T-cell (primary cell): ENCODE results near the gene BNC2. TPM values are rescaled to one million over a fixed set of nuclear protein-coding genes. Genes with fewer than 3 reads are reported as not detected.

Source experiments
- ATAC-seq, 4 experiments: fragments of 200-7000 bp in 3 of 4; fragments of 150-1000 bp in 1 of 4; cut with Tn5 transposase; replicated peaks in 1 of 4; 1 replicate in 3 of 4; 2 replicates in 1 of 4; pipeline ENCODE4 v1.10.0; 2021; ENCODE audit warnings: moderate library complexity in 3 of 4, mild to moderate bottlenecking in 2 of 4, moderate number of reproducible peaks in 1 of 4
- CTCF ChIA-PET, 2 donors: fragments of 300-600 bp; sonication (Branson Sonifier 250); formaldehyde crosslinking; loops; one replicate each; lab custom pipeline; 2022; ENCODE audit warnings: antibody characterized with exemption in 2 of 2; lab: Charles Lee
- POLR2A ChIA-PET, 2 donors: fragments of 300-600 bp; sonication (Branson Sonifier 250); formaldehyde crosslinking; loops; one replicate each; lab custom pipeline; 2022; ENCODE audit warnings: antibody characterized with exemption in 2 of 2; lab: Charles Lee
- DNase-seq, 35 experiments: peaks; one replicate each; pipeline versions ENCODE4 v3.0.0 to v3.0.0-alpha.2; 2013 to 2023
- H3K27ac ChIP-seq: one replicate; pipeline ENCODE4 v1.5.1; 2013; ENCODE audit warnings: low read length
- H3K27me3 ChIP-seq, 2 experiments: replicated peaks in 1 of 2; 1 replicate in 1 of 2; 2 replicates in 1 of 2; pipeline versions ENCODE4 v1.6.1 to v1.7.0; 2013; ENCODE audit warnings: low read length in 1 of 2, mixed read lengths in 1 of 2; ENCODE audit not compliant: control insufficient read depth in 2 of 2, insufficient read depth in 2 of 2; ENCODE audit errors: extremely low read depth in 1 of 2
- H3K36me3 ChIP-seq, 2 donors: 1 replicate in 1 of 2; 2 replicates in 1 of 2; pipeline versions ENCODE4 v1.6.1 to v1.7.0; 2013; ENCODE audit warnings: low read length in 1 of 2; ENCODE audit not compliant: control insufficient read depth in 2 of 2, insufficient read depth in 1 of 2; ENCODE audit errors: extremely low read depth in 1 of 2
- H3K4me1 ChIP-seq, 2 experiments: 1 replicate in 1 of 2; 2 replicates in 1 of 2; pipeline versions ENCODE4 v1.6.1 to v1.7.0; 2013; ENCODE audit warnings: low read length in 2 of 2, mixed read lengths in 1 of 2; ENCODE audit not compliant: insufficient read depth in 2 of 2, control insufficient read depth in 1 of 2; ENCODE audit errors: extremely low read depth in 1 of 2
- H3K4me3 ChIP-seq, 2 donors: 1 replicate in 1 of 2; 2 replicates in 1 of 2; pipeline versions ENCODE4 v1.5.1 to v1.7.0; 2013; ENCODE audit warnings: mild to moderate bottlenecking in 2 of 2, low read length in 1 of 2, moderate library complexity in 1 of 2; ENCODE audit not compliant: control insufficient read depth in 1 of 2; ENCODE audit errors: extremely low read depth in 1 of 2
- H3K9me3 ChIP-seq: 2 replicates; pipeline ENCODE4 v1.7.0; 2013
- H3K27ac Mint-ChIP-seq, 2 donors: one replicate each; pipeline ENCODE4 v1.8.0; 2020 to 2021; ENCODE audit warnings: mild to moderate bottlenecking in 2 of 2, mixed read lengths in 2 of 2
- H3K27me3 Mint-ChIP-seq, 2 donors: one replicate each; pipeline ENCODE4 v1.8.0; 2021 to 2022; ENCODE audit warnings: mixed read lengths in 2 of 2
- H3K36me3 Mint-ChIP-seq: one replicate; pipeline ENCODE4 v1.8.0; 2021; ENCODE audit warnings: mixed read lengths
- H3K4me1 Mint-ChIP-seq, 3 donors: one replicate each; pipeline ENCODE4 v1.8.0; 2020 to 2022; ENCODE audit warnings: mixed read lengths in 3 of 3, mild to moderate bottlenecking in 1 of 3
- H3K4me3 Mint-ChIP-seq, 3 donors: one replicate each; pipeline ENCODE4 v1.8.0; 2020 to 2022; ENCODE audit warnings: mild to moderate bottlenecking in 3 of 3, mixed read lengths in 3 of 3, moderate library complexity in 3 of 3
- H3K9me3 Mint-ChIP-seq, 3 donors: one replicate each; pipeline ENCODE4 v1.8.0; 2020 to 2022; ENCODE audit warnings: mixed read lengths in 3 of 3
- WGBS: methylation state at CpG from one replicate; pipeline ENCODE4 v1.1.5; 2013; ENCODE audit warnings: missing lambda C conversion rate; ENCODE audit not compliant: insufficient coverage; 5-methylcytosine and 5-hydroxymethylcytosine counted together
- total RNA-seq, 35 experiments: library from RNA in 6 of 35; stranded (reverse) in 6 of 35; fragments of 120-200 nt in 1 of 35; gene quantifications; one replicate each; pipeline versions ENCODE4 v1.2.1 to v1.2.4 and lab custom pipeline; 2013 to 2026

The BNC2 gene
- total RNA-seq, 5 donors from 2014 or later (not counting 1 experiment from before 2014, with no cell fraction given): 0.03 to 2.1 (median 0.57) TPM

GRCh38 chr9:16767366-16767765 is 103.1 kb downstream of the BNC2 start:
- Histone ChIP-seq H3K36me3 (no peaks in the 10 kb centered on the region), H3K9me3 (no peaks in the 10 kb centered on the region), H3K4me1 (no peaks in the 10 kb centered on the region), H3K27ac (no peak overlapping the region), H3K27me3 (no peaks in the 10 kb centered on the region), H3K4me3 (no peak overlapping the region)
- Mint-ChIP-seq H3K4me3 (no peak overlapping the region), H3K27ac (no peak overlapping the region), H3K36me3 (no peaks in the 10 kb centered on the region), H3K27me3 (no peaks in the 10 kb centered on the region), H3K9me3 (peaks cover 0 to 18% (median 11%) of the 10 kb centered on the region in 3 donors), H3K4me1 (no peaks in the 10 kb centered on the region)
- DNase-seq (no peak), ATAC-seq (no peak)
- POLR2A ChIA-PET: no interaction called here
- 74% methylated on average over 2 of the region's 3 CpGs for whole genome bisulfite sequencing
- CTCF ChIA-PET: no interaction called here

DNA sequence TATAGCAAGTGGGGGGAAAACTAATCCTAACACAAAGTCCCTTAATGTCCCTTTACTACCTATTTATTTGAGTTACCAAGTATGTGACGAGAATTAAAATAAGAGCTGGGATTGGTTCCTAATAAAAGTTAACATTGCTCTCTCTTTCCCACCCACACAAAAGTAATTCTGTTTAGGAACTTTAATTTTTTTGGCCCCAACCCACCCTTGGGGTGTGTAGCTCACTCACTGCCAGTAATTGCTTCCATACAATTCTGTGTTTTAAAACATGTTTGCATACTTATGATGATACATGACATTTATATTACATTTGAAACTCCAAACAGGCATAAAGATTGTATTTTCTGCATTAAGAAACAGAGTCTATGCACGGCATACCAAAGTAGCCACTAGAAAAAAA is 106.5 kb downstream of the BNC2 start:
- no peaks in the 10 kb centered on the region for H3K36me3 ChIP-seq
- H3K36me3 Mint-ChIP-seq: no peaks in the 10 kb centered on the region
- H3K4me3 Mint-ChIP-seq: no peak overlapping the region
- no peak for ATAC-seq
- ChIA-PET CTCF (no interaction called here), POLR2A (no interaction called here)
- no peak overlapping the region for H3K27ac ChIP-seq
- H3K27me3 ChIP-seq: no peaks in the 10 kb centered on the region
- H3K9me3 Mint-ChIP-seq: peaks cover 0 to 18% (median 8%) of the 10 kb centered on the region in 3 donors
- H3K27ac Mint-ChIP-seq: no peak overlapping the region
- no peaks in the 10 kb centered on the region for H3K27me3 Mint-ChIP-seq
- no peaks in the 10 kb centered on the region for H3K9me3 ChIP-seq
- 57% methylated on average over 1 of the region's 2 CpGs for WGBS
- no peak for DNase-seq
- no peak overlapping the region for H3K4me3 ChIP-seq
- no peaks in the 10 kb centered on the region for H3K4me1 ChIP-seq
- H3K4me1 Mint-ChIP-seq: no peaks in the 10 kb centered on the region

- Histone ChIP-seq H3K27me3 (no peaks in the 10 kb centered on the region), H3K4me3 (no peak overlapping the region), H3K36me3 (no peaks in the 10 kb centered on the region), H3K9me3 (no peaks in the 10 kb centered on the region), H3K4me1 (no peaks in the 10 kb centered on the region), H3K27ac (no peak overlapping the region)
- ChIA-PET CTCF (no interaction called here), POLR2A (interaction anchor here in 1 of 2 donors (0.5 kb wide), 1 partner anchor 9 kb away, joined by 11 read pairs; no protein-coding TSS in a partner anchor)
- Mint-ChIP-seq H3K4me3 (no peak overlapping the region), H3K27ac (no peak overlapping the region), H3K4me1 (no peaks in the 10 kb centered on the region), H3K27me3 (no peaks in the 10 kb centered on the region), H3K36me3 (no peaks in the 10 kb centered on the region), H3K9me3 (peaks cover 0 to 8% (median 0%) of the 10 kb centered on the region in 3 donors)
- ATAC-seq: no peak
- no peak for DNase-seq
- 70% methylated on average over 3 of the region's 8 CpGs for WGBS
Observed at GRCh38 chr9:16755467-16756160, 114.9 kb downstream of the BNC2 start.

DNA sequence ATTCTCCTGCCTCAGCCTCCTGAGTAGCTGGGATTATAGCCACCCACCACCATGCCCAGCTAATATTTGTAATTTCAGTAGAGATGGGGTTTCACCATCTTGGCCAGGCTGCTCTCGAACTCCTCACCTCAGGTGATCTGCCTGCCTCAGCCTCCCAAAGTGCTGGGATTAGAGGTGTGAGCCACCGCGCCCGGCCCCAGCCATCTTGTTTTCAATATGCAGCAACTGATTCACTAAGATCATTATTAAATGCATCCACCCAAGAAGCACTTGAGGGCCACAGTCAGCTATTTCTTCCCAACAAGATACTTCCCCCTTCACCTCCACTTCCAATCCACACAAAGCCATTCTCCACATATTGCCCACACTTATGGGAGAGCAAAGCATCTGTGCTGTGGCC is 115.8 kb downstream of the BNC2 start:
- no peaks in the 10 kb centered on the region for H3K27me3 ChIP-seq
- WGBS: no CpG with 5 or more reads among the region's 4 CpGs

DNA sequence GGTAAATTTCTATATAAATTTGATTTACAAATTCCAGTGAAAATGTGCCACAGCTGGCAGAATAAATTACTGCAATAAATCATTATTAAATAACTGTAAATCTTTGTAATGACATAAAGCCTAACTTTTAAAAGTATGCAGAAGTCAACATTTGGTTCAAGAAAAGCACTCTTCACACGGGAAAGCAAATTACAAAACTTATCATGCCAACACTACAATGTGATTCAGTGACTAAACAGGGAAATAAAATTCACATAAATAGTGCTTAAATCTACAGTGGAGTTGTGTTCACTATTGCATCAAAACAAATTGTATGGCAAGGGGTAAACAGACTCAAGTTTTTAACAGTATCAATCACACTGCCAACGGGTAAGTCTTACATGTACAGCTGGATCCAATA is 117.2 kb downstream of the BNC2 start:
- H3K27me3 ChIP-seq: no peaks in the 10 kb centered on the region
- H3K9me3 ChIP-seq: no peaks in the 10 kb centered on the region
- ChIA-PET POLR2A (no interaction called here), CTCF (no interaction called here)
- peaks cover 0 to 11% (median 0%) of the 10 kb centered on the region in 3 donors for H3K9me3 Mint-ChIP-seq
- no peak overlapping the region for H3K4me3 ChIP-seq
- WGBS: no CpG with 5 or more reads among the region's 2 CpGs
- H3K27ac ChIP-seq: no peak overlapping the region
- H3K27me3 Mint-ChIP-seq: no peaks in the 10 kb centered on the region
- H3K4me1 ChIP-seq: no peaks in the 10 kb centered on the region
- no peaks in the 10 kb centered on the region for H3K36me3 ChIP-seq
- no peak for ATAC-seq
- H3K4me3 Mint-ChIP-seq: no peak overlapping the region
- no peaks in the 10 kb centered on the region for H3K36me3 Mint-ChIP-seq
- no peak overlapping the region for H3K27ac Mint-ChIP-seq
- no peaks in the 10 kb centered on the region for H3K4me1 Mint-ChIP-seq
- DNase-seq: no peak

More for the DNA sequence above, 115.8 kb downstream of the BNC2 start:
- H3K27ac Mint-ChIP-seq: no peak overlapping the region
- ChIA-PET POLR2A (no interaction called here), CTCF (no interaction called here)
- no peak overlapping the region for H3K4me3 Mint-ChIP-seq
- no peaks in the 10 kb centered on the region for H3K4me1 Mint-ChIP-seq
- H3K9me3 Mint-ChIP-seq: peaks cover 0 to 11% (median 0%) of the 10 kb centered on the region in 3 donors
- no peaks in the 10 kb centered on the region for H3K27me3 Mint-ChIP-seq
- no peak for ATAC-seq
- H3K9me3 ChIP-seq: no peaks in the 10 kb centered on the region
- no peak overlapping the region for H3K4me3 ChIP-seq
- no peak overlapping the region for H3K27ac ChIP-seq
- no peaks in the 10 kb centered on the region for H3K36me3 ChIP-seq
- no peaks in the 10 kb centered on the region for H3K4me1 ChIP-seq
- no peaks in the 10 kb centered on the region for H3K36me3 Mint-ChIP-seq
- DNase-seq: no peak

DNA sequence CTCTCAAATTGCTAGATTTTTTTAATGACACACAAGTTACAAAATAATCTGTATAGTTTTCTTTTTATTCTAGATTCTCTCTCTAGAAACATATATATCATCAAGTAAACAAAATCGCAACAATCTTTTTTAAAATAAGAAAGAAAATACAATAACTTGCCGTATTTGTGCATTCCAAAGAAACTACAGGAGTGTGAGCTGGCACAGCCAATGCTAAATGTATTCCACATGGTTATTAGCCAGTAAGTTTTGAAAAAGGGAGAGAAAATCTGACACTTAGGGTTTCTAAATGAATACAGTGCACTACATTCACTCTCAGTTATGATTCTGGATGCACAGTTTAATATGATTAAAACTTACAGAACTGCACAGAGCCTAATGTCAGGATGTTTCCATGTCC is 117.9 kb downstream of the BNC2 start:
- Histone ChIP-seq H3K27me3 (no peaks in the 10 kb centered on the region), H3K27ac (no peak overlapping the region), H3K9me3 (no peaks in the 10 kb centered on the region), H3K36me3 (no peaks in the 10 kb centered on the region), H3K4me3 (no peak overlapping the region), H3K4me1 (no peaks in the 10 kb centered on the region)
- ChIA-PET CTCF (no interaction called here), POLR2A (no interaction called here)
- DNase-seq: no peak
- Mint-ChIP-seq H3K4me3 (no peak overlapping the region), H3K4me1 (no peaks in the 10 kb centered on the region), H3K9me3 (peaks cover 0 to 16% (median 5%) of the 10 kb centered on the region in 3 donors), H3K36me3 (no peaks in the 10 kb centered on the region), H3K27me3 (no peaks in the 10 kb centered on the region), H3K27ac (no peak overlapping the region)
- no peak for ATAC-seq
- whole genome bisulfite sequencing: no CpG with 5 or more reads among the region's 2 CpGs
